HepG2 (cell line): ENCODE measurements around the gene SHANK2. TPM values are rescaled to one million over a fixed set of nuclear protein-coding genes. Genes with fewer than 3 reads are reported as not detected.

Source experiments
- ATAC-seq: fragments of 200-7000 bp; cut with Tn5 transposase; 3 replicates; pipeline ENCODE4 v1.9.1; 2020; ENCODE audit warnings: mild to moderate bottlenecking, moderate library complexity
- BruUV-seq: library from RNA; stranded (reverse); fragments of 400-500 nt; replicated peaks from 2 replicates; lab custom pipeline; 2021; lab: Mats Ljungman, UMichigan
- CTCF ChIA-PET: fragments of 300-600 bp; formaldehyde crosslinking; extraction: SDS; loops from one replicate; lab custom pipeline; 2021; ENCODE audit warnings: low total read pairs, inconsistent platforms, low intra/inter-chr PET ratio; lab: Yijun Ruan, JAX
- POLR2A ChIA-PET: fragments of 350-600 bp; sonication (Branson Sonifier 250); formaldehyde crosslinking; loops from one replicate; lab custom pipeline; 2020; ENCODE audit warnings: antibody characterized with exemption, inconsistent platforms; lab: Yijun Ruan, JAX
- DNase-seq: peaks from one replicate; pipeline ENCODE4 v3.0.0-alpha.2; 2015; ENCODE audit warnings: low spot score
- FAIRE-seq: peaks from 3 replicates; lab custom pipeline; 2011; peaks lifted over from hg19 to GRCh38; lab: Jason Lieb, UNC
- H2AFZ ChIP-seq: one replicate; pipeline ENCODE4 v1.6.1; 2011; ENCODE audit warnings: low read length, inconsistent platforms
- H3K27ac ChIP-seq: fragments of 300-600 bp; 3 replicates; pipeline ENCODE4 v1.8.0; 2011; ENCODE audit warnings: mixed run types, mild to moderate bottlenecking, mixed read lengths, low read length, inconsistent platforms; ENCODE audit not compliant: insufficient read depth; ENCODE audit errors: extremely low read length
- H3K27me3 ChIP-seq, 2 experiments: fragments of 200-600 bp in 1 of 2; 2 replicates in 1 of 2; 3 replicates in 1 of 2; pipeline versions ENCODE4 v1.6.0 to v1.8.0; 2011; ENCODE audit warnings: low read length in 2 of 2, mild to moderate bottlenecking in 2 of 2, moderate library complexity in 2 of 2, inconsistent platforms in 1 of 2; ENCODE audit not compliant: insufficient read depth in 2 of 2, control insufficient read depth in 1 of 2
- H3K36me3 ChIP-seq, 2 experiments: fragments of 200-600 bp in 1 of 2; replicated peaks in 1 of 2; 2 replicates in 1 of 2; 3 replicates in 1 of 2; pipeline versions ENCODE4 v1.5.1 to v1.8.0; 2011; ENCODE audit warnings: low read length in 2 of 2, inconsistent platforms in 1 of 2; ENCODE audit not compliant: insufficient read depth in 2 of 2, control insufficient read depth in 1 of 2
- H3K4me1 ChIP-seq: 2 replicates; pipeline ENCODE4 v1.5.1; 2012; ENCODE audit warnings: low read length, inconsistent platforms; ENCODE audit not compliant: insufficient read depth
- H3K4me2 ChIP-seq: 2 replicates; pipeline ENCODE4 v1.6.0; 2011; ENCODE audit warnings: low read depth, low read length, inconsistent platforms
- H3K4me3 ChIP-seq, 3 experiments: fragments of 200-600 bp in 1 of 3; sonication (generic), shearing (Covaris generic) in 1 of 3; replicated peaks in 1 of 3; 2 replicates each; pipeline ENCODE4 v1.5.1; 2011 to 2016; ENCODE audit warnings: low read length in 3 of 3, inconsistent platforms in 2 of 3, low read depth in 2 of 3, mild to moderate bottlenecking in 2 of 3, control low read depth in 1 of 3, mixed read lengths in 1 of 3; ENCODE audit not compliant: insufficient read depth in 1 of 3
- H3K79me2 ChIP-seq: one replicate; pipeline ENCODE4 v1.6.1; 2011; ENCODE audit warnings: low read length, inconsistent platforms; ENCODE audit not compliant: insufficient read depth
- H3K9ac ChIP-seq: 2 replicates; pipeline ENCODE4 v1.6.0; 2011; ENCODE audit warnings: mild to moderate bottlenecking, low read depth, low read length, inconsistent platforms; ENCODE audit not compliant: insufficient read depth
- H3K9me3 ChIP-seq: 2 replicates; pipeline ENCODE4 v1.5.1; 2012; ENCODE audit warnings: mild to moderate bottlenecking, low read length
- H4K20me1 ChIP-seq: 2 replicates; pipeline ENCODE4 v1.6.0; 2011; ENCODE audit warnings: inconsistent platforms, mild to moderate bottlenecking, low read length, moderate library complexity; ENCODE audit not compliant: insufficient read depth
- CTCF ChIP-seq: sonication (generic); formaldehyde crosslinking; IDR thresholded peaks from 2 replicates; pipeline ENCODE4 v1.5.0; 2020; ENCODE audit warnings: mild to moderate bottlenecking, missing genetic modification reagents, moderate library complexity
- FOXC1 ChIP-seq: sonication (generic); formaldehyde crosslinking; IDR thresholded peaks from 2 replicates; pipeline ENCODE4 v1.8.0; 2022; ENCODE audit warnings: mild to moderate bottlenecking, missing genetic modification reagents, borderline replicate concordance
- HDAC1 ChIP-seq: sonication (generic); formaldehyde crosslinking; IDR thresholded peaks from 2 replicates; pipeline ENCODE4 v1.5.1; 2020; ENCODE audit warnings: mild to moderate bottlenecking, missing genetic modification reagents
- RBAK ChIP-seq: sonication (generic); formaldehyde crosslinking; IDR thresholded peaks from 2 replicates; pipeline ENCODE4 v1.5.1; 2020; ENCODE audit warnings: mild to moderate bottlenecking, missing genetic modification reagents
- YEATS2 ChIP-seq: sonication (generic); formaldehyde crosslinking; IDR thresholded peaks from 2 replicates; pipeline ENCODE4 v1.4.0; 2020; ENCODE audit warnings: missing genetic modification reagents, borderline replicate concordance
- ZNF124 ChIP-seq: sonication (generic); formaldehyde crosslinking; IDR thresholded peaks from 2 replicates; pipeline ENCODE4 v1.4.0; 2020; ENCODE audit warnings: missing genetic modification reagents
- ZNF17 ChIP-seq: sonication (generic); formaldehyde crosslinking; IDR thresholded peaks from 2 replicates; pipeline ENCODE4 v1.5.0; 2020; ENCODE audit warnings: mild to moderate bottlenecking, missing genetic modification reagents
- ZNF777 ChIP-seq: sonication (generic); formaldehyde crosslinking; IDR thresholded peaks from 2 replicates; pipeline ENCODE4 v1.4.0; 2020; ENCODE audit warnings: missing genetic modification reagents
- WGBS: methylation state at CpG from one replicate; pipeline ENCODE4 v1.1.6; 2017; ENCODE audit warnings: low lambda C conversion rate; 5-methylcytosine and 5-hydroxymethylcytosine counted together
- in situ Hi-C: cut with HindIII; loops from 2 replicates; pipeline ENCODE4 v1.10.0; 2017; ENCODE audit warnings: low pct_unique_long_range_greater_than_20kb; ENCODE audit not compliant: extremely low pct_ligation_motif_present
- intact Hi-C: fragments of 100-400 bp; cut with micrococcal nuclease; formaldehyde crosslinking; loops from one replicate; pipeline ENCODE4 v1.10.0; 2022; ENCODE audit not compliant: unreplicated experiment
- polyA plus RNA-seq, 8 experiments: library from polyadenylated mRNA; depleted of rRNA in 3 of 8; stranded (reverse) in 7 of 8; unstranded in 1 of 8; fragments of >200 nt; fragmentation: Illumina TruSeq in 4 of 8; extraction: Trizol in 4 of 8; gene quantifications; 2 replicates each; pipeline versions ENCODE4 v1.2.1 to v1.2.3, GENCODE V29; 2011 to 2016; ENCODE audit warnings: low read depth in 4 of 8, missing spikeins in 1 of 8, mixed read lengths in 1 of 8; ENCODE audit not compliant: insufficient read depth in 1 of 8
- total RNA-seq, 5 experiments: library from RNA; depleted of rRNA; stranded (reverse); fragments of >200 nt; fragmentation: Illumina TruSeq; extraction: Trizol; gene quantifications; 2 replicates each; pipeline ENCODE4 v1.2.3, GENCODE V29; 2016; ENCODE audit warnings: low read depth in 1 of 5
- TF ChIP-seq, protein P1 (sequence below): sonication (generic); formaldehyde crosslinking; IDR thresholded peaks from 2 replicates; pipeline ENCODE4 v1.4.0; 2020; ENCODE audit warnings: mild to moderate bottlenecking, missing genetic modification reagents
- TF ChIP-seq, protein P2 (sequence below): sonication (generic); formaldehyde crosslinking; conservative IDR thresholded peaks from 2 replicates; pipeline ENCODE4 v1.8.0; 2022; ENCODE audit warnings: mild to moderate bottlenecking, moderate library complexity, missing genetic modification reagents

Gene SHANK2
- total and polyA plus RNA-seq, 2 of the 13 experiments (the other 11 are each of a cell fraction or from before 2014, with no cell fraction given): 10.2 to 13.0 TPM

- Histone ChIP-seq H2AFZ (no peak overlapping the region), H3K27ac (no peak overlapping the region), H3K9ac (no peak overlapping the region), H3K4me3 (peak overlapping the region in 1 of 3 experiments; percentile 30; a peak in 3 of 6 replicates), H3K36me3 (no peaks in the 10 kb centered on the region), H3K4me1 (peaks cover 87% of the 10 kb centered on the region), H3K9me3 (peaks cover under 1% of the 10 kb centered on the region; the same call in 1 of the 2 replicates), H3K79me2 (no peaks in the 10 kb centered on the region), H4K20me1 (no peaks in the 10 kb centered on the region), H3K4me2 (peak overlapping the region; percentile 72; the same call in 1 of the 2 replicates), H3K27me3 (0 out of 5 replicates have a peak, but pooled peaks cover 0 to 6% of the 10 kb centered on the region in 2 experiments)
- no TSS peak for BruUV-seq
- FAIRE-seq (no peak), ATAC-seq (peak; percentile 44), DNase-seq (no peak)
- ChIA-PET CTCF (no interaction called here), POLR2A (interaction anchor here (5.9 kb wide), 1 partner anchor 15 kb away, joined by 48 read pairs; the partner anchor contains the start of gene SHANK2)
- intact Hi-C loops: no loop called here
- in situ Hi-C loops: no loop called here
- TF ChIP-seq, protein P1, sequence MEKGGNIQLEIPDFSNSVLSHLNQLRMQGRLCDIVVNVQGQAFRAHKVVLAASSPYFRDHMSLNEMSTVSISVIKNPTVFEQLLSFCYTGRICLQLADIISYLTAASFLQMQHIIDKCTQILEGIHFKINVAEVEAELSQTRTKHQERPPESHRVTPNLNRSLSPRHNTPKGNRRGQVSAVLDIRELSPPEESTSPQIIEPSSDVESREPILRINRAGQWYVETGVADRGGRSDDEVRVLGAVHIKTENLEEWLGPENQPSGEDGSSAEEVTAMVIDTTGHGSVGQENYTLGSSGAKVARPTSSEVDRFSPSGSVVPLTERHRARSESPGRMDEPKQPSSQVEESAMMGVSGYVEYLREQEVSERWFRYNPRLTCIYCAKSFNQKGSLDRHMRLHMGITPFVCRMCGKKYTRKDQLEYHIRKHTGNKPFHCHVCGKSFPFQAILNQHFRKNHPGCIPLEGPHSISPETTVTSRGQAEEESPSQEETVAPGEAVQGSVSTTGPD (CRISPR knock-in tag): 0 out of 2 replicates have a peak, but pooled peaks have one; percentile 32
- TF ChIP-seq ZNF17 (CRISPR knock-in tag): no peak
- 24% methylated on average over 9 of the region's 15 CpGs for WGBS
Measured at GRCh38 chr11:71267807-71268421, 15.5 kb upstream of the SHANK2 start.

- H4K20me1 ChIP-seq: no peaks in the 10 kb centered on the region
- 48% methylated on average over 15 of the region's 22 CpGs for WGBS
- H3K4me1 ChIP-seq: peaks cover 71% of the 10 kb centered on the region
- no peak overlapping the region for H2AFZ ChIP-seq
- H3K9ac ChIP-seq: no peak overlapping the region; the same call in 1 of the 2 replicates
- H3K9me3 ChIP-seq: no peaks in the 10 kb centered on the region
- in situ Hi-C loops (no loop called here), intact Hi-C loops (no loop called here)
- H3K27me3 ChIP-seq: 0 out of 5 replicates have a peak, but pooled peaks cover 0 to 6% of the 10 kb centered on the region in 2 experiments
- BruUV-seq: no TSS peak
- ChIA-PET CTCF (no interaction called here), POLR2A (interaction anchor here (5.9 kb wide), 1 partner anchor 13 kb away, joined by 48 read pairs; the partner anchor contains the start of gene SHANK2)
- H3K4me3 ChIP-seq: peak overlapping the region in 1 of 3 experiments; percentile 50; a peak in 2 of 6 replicates
- DNase-seq (no peak), ATAC-seq (peak; percentile 34), FAIRE-seq (no peak)
- H3K4me2 ChIP-seq: peak overlapping the region; percentile 59
- H3K27ac ChIP-seq: peak overlapping the region; percentile 20
- H3K36me3 ChIP-seq: no peaks in the 10 kb centered on the region
- no peaks in the 10 kb centered on the region for H3K79me2 ChIP-seq
- TF ChIP-seq HDAC1 (CRISPR knock-in tag) (0 out of 2 replicates have a peak, but pooled peaks have one; percentile 28), ZNF124 (CRISPR knock-in tag) (no peak), ZNF777 (no peak), YEATS2 (no peak), FOXC1 (CRISPR knock-in tag) (no peak), RBAK (CRISPR knock-in tag) (0 out of 2 replicates have a peak, but pooled peaks have one; percentile 12), CTCF (CRISPR knock-in tag) (peak; percentile 39)
- TF ChIP-seq, protein P2, sequence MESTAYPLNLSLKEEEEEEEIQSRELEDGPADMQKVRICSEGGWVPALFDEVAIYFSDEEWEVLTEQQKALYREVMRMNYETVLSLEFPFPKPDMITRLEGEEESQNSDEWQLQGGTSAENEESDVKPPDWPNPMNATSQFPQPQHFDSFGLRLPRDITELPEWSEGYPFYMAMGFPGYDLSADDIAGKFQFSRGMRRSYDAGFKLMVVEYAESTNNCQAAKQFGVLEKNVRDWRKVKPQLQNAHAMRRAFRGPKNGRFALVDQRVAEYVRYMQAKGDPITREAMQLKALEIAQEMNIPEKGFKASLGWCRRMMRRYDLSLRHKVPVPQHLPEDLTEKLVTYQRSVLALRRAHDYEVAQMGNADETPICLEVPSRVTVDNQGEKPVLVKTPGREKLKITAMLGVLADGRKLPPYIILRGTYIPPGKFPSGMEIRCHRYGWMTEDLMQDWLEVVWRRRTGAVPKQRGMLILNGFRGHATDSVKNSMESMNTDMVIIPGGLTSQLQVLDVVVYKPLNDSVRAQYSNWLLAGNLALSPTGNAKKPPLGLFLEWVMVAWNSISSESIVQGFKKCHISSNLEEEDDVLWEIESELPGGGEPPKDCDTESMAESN: 0 out of 2 replicates have a peak, but pooled peaks have one; percentile 28
Measured at GRCh38 chr11:71266114-71266833, 13.9 kb upstream of the SHANK2 start.
